HepG2 (cell line): ENCODE measurements around the gene PHF19. TPM values are rescaled to one million over a fixed set of nuclear protein-coding genes. Genes with fewer than 3 reads are reported as not detected.

Experiments used
- EP300 ChIP-seq, 3 experiments: sonication (generic) in 1 of 3; formaldehyde crosslinking in 1 of 3; IDR thresholded peaks; 2 replicates each; pipeline versions ENCODE4 v1.5.1 to v1.6.1; 2011 to 2020; ENCODE audit warnings: low read depth in 2 of 3, low read length in 2 of 3, borderline replicate concordance in 1 of 3, improper control_type of control experiment in 1 of 3, mild to moderate bottlenecking in 1 of 3, missing genetic modification reagents in 1 of 3, moderate library complexity in 1 of 3
- FOXO1 ChIP-seq: sonication (generic); formaldehyde crosslinking; IDR thresholded peaks from 2 replicates; pipeline ENCODE4 v1.4.0; 2020; ENCODE audit warnings: missing genetic modification reagents
- PHF8 ChIP-seq: sonication (generic); formaldehyde crosslinking; IDR thresholded peaks from 2 replicates; pipeline ENCODE4 v1.5.0; 2020; ENCODE audit warnings: missing genetic modification reagents
- POLR2G ChIP-seq: fragments of 200-400 bp; formaldehyde crosslinking; IDR thresholded peaks from 2 replicates; pipeline ENCODE4 v1.6.1; 2018; ENCODE audit warnings: mild to moderate bottlenecking, low read depth, low read length, moderate library complexity
- SKI ChIP-seq: fragments of 450-650 bp; IDR thresholded peaks from one replicate; pipeline ENCODE4 v1.6.1; 2018; ENCODE audit warnings: mild to moderate bottlenecking; ENCODE audit not compliant: partially characterized antibody
- TMF1 ChIP-seq: sonication (generic); formaldehyde crosslinking; IDR thresholded peaks from 2 replicates; pipeline ENCODE4 v1.8.1; 2022; ENCODE audit warnings: low read depth, missing genetic modification reagents
- ZFX ChIP-seq: sonication (generic); formaldehyde crosslinking; IDR thresholded peaks from 2 replicates; pipeline ENCODE4 v1.4.0; 2020; ENCODE audit warnings: mild to moderate bottlenecking, low read depth, missing genetic modification reagents, moderate library complexity
- ZMYM4 ChIP-seq: sonication (generic); formaldehyde crosslinking; IDR thresholded peaks from 2 replicates; pipeline ENCODE4 v1.8.1; 2023; ENCODE audit warnings: mild to moderate bottlenecking, missing genetic modification reagents
- ZNF777 ChIP-seq: sonication (generic); formaldehyde crosslinking; IDR thresholded peaks from 2 replicates; pipeline ENCODE4 v1.4.0; 2020; ENCODE audit warnings: missing genetic modification reagents
- polyA plus RNA-seq, 8 experiments: library from polyadenylated mRNA; depleted of rRNA in 3 of 8; stranded (reverse) in 7 of 8; unstranded in 1 of 8; fragments of >200 nt; fragmentation: Illumina TruSeq in 4 of 8; extraction: Trizol in 4 of 8; gene quantifications; 2 replicates each; pipeline versions ENCODE4 v1.2.1 to v1.2.3, GENCODE V29; 2011 to 2016; ENCODE audit warnings: low read depth in 4 of 8, missing spikeins in 1 of 8, mixed read lengths in 1 of 8; ENCODE audit not compliant: insufficient read depth in 1 of 8
- total RNA-seq, 5 experiments: library from RNA; depleted of rRNA; stranded (reverse); fragments of >200 nt; fragmentation: Illumina TruSeq; extraction: Trizol; gene quantifications; 2 replicates each; pipeline ENCODE4 v1.2.3, GENCODE V29; 2016; ENCODE audit warnings: low read depth in 1 of 5
- TF ChIP-seq, protein P1 (sequence below): IDR thresholded peaks from 2 replicates; pipeline ENCODE4 v1.6.1; 2016; ENCODE audit warnings: mild to moderate bottlenecking, missing biosample characterization, missing genetic modification reagents
- TF ChIP-seq, protein P2 (sequence below): sonication (generic); formaldehyde crosslinking; IDR thresholded peaks from 2 replicates; pipeline ENCODE4 v1.5.0; 2020; ENCODE audit warnings: missing genetic modification reagents
- TF ChIP-seq, protein P3 (sequence below): sonication (generic); formaldehyde crosslinking; IDR thresholded peaks from 2 replicates; pipeline ENCODE4 v1.8.1; 2023; ENCODE audit warnings: mild to moderate bottlenecking, moderate library complexity, missing genetic modification reagents
- TF ChIP-seq, protein P4 (sequence below): sonication (generic); formaldehyde crosslinking; IDR thresholded peaks from 2 replicates; pipeline ENCODE4 v1.8.1; 2023; ENCODE audit warnings: mild to moderate bottlenecking, missing genetic modification reagents
- TF ChIP-seq, protein P5 (sequence below): sonication (generic); formaldehyde crosslinking; IDR thresholded peaks from 2 replicates; pipeline ENCODE4 v1.5.0; 2020; ENCODE audit warnings: mild to moderate bottlenecking, missing genetic modification reagents
- TF ChIP-seq, protein P6 (sequence below): sonication (generic); formaldehyde crosslinking; IDR thresholded peaks from 2 replicates; pipeline ENCODE4 v1.8.1; 2023; ENCODE audit warnings: mild to moderate bottlenecking, missing genetic modification reagents
- TF ChIP-seq, protein P7 (sequence below): sonication (generic); formaldehyde crosslinking; IDR thresholded peaks from 2 replicates; pipeline ENCODE4 v1.4.0; 2020; ENCODE audit warnings: missing genetic modification reagents

PHF19 gene
- total and polyA plus RNA-seq, 2 of the 13 experiments (the other 11 are each of a cell fraction or from before 2014, with no cell fraction given), result 29.7 to 41.3 TPM

DNA sequence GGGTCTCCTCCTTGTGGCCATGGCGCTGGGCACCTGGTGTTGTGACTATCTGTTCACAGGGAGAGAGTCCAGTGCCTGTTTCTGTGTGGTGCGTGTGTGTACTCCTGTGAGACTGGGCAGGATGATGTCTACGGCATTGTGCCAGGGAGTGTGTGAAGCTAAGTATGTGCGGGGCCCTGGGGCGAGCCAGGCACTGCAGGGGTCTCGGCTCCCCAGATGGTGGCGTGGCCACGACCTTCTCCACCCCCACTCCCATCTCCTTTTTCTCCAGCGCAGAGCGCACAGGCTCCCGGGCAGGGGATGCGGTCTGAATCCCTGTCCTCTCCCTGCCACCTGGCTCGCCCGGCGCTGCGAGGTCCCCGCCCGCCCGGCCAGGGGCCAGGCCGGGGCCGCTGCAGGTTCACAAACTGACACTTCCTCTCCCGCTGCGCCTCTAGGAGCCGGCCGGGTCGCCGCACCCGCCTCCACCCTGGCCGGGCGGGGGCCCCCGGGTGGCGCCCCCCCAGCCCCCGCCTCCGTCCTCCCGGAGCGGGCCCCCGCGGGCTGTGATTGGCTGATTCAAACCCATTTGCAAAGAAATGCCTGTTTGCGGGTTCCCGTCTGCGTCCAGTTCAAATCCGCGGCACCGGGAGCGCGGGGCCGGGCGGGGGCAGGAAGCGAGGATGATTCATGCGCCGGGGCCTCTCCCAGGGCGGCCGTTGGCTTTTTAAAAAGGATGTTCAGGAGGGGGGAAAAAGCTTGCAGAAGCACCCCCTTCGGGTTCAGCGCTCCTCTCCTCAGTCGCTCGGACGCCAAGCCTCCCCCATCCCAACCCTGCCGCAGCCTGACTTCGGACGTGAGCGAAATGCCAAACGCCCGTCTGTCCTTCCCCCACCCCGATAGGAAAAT, 790 bp downstream of the PHF19 start (continued):
- peak; percentile 65 for TF ChIP-seq POLR2G
- TF ChIP-seq, protein P1, sequence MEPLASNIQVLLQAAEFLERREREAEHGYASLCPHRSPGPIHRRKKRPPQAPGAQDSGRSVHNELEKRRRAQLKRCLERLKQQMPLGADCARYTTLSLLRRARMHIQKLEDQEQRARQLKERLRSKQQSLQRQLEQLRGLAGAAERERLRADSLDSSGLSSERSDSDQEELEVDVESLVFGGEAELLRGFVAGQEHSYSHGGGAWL (CRISPR knock-in tag), result peak; percentile 75
- TF ChIP-seq PHF8 (CRISPR knock-in tag), result peak; percentile 73
- no peak for TF ChIP-seq SKI
- peak; percentile 73; the same call in 1 of the 2 replicates for TF ChIP-seq ZMYM4 (CRISPR knock-in tag)
- TF ChIP-seq EP300 (IDR thresholded peaks at IDR 0.05; ENCODE audit: low read depth in 2 of 2, low read length in 2 of 2), result peak; percentile 19 to 45; a peak in 2 of 4 replicates
- no peak for TF ChIP-seq EP300 (CRISPR knock-in tag; IDR thresholded peaks at IDR 0.05; ENCODE audit: borderline replicate concordance)
- TF ChIP-seq TMF1 (CRISPR knock-in tag), result peak; percentile 66; the same call in 1 of the 2 replicates
- TF ChIP-seq, protein P2, sequence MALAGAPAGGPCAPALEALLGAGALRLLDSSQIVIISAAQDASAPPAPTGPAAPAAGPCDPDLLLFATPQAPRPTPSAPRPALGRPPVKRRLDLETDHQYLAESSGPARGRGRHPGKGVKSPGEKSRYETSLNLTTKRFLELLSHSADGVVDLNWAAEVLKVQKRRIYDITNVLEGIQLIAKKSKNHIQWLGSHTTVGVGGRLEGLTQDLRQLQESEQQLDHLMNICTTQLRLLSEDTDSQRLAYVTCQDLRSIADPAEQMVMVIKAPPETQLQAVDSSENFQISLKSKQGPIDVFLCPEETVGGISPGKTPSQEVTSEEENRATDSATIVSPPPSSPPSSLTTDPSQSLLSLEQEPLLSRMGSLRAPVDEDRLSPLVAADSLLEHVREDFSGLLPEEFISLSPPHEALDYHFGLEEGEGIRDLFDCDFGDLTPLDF (CRISPR knock-in tag), result peak; percentile 80
- TF ChIP-seq, protein P3, sequence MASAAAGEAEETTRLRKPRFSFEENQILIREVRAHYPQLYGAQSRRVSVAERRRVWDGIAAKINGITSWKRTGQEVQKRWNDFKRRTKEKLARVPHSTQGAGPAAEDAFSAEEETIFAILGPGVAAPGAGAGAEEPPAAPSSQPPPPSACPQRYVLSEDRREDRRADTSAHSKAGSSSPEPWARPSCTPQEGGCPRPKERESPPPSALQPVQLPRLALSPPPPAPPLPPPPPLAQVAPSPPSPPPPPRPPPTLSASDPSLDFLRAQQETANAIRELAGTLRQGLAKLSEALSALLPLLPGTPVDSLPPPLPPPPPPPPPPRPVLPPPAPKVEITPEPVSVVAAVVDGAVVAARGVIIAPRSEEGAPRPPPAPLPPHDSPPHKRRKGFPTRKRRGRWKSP (CRISPR knock-in tag), result peak; percentile 80; the same call in 1 of the 2 replicates
- no peak for TF ChIP-seq FOXO1 (CRISPR knock-in tag)
- TF ChIP-seq, protein P4, sequence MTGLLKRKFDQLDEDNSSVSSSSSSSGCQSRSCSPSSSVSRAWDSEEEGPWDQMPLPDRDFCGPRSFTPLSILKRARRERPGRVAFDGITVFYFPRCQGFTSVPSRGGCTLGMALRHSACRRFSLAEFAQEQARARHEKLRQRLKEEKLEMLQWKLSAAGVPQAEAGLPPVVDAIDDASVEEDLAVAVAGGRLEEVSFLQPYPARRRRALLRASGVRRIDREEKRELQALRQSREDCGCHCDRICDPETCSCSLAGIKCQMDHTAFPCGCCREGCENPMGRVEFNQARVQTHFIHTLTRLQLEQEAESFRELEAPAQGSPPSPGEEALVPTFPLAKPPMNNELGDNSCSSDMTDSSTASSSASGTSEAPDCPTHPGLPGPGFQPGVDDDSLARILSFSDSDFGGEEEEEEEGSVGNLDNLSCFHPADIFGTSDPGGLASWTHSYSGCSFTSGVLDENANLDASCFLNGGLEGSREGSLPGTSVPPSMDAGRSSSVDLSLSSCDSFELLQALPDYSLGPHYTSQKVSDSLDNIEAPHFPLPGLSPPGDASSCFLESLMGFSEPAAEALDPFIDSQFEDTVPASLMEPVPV (CRISPR knock-in tag), result peak; percentile 84; the same call in 1 of the 2 replicates
- peak; percentile 60 for TF ChIP-seq ZFX (CRISPR knock-in tag)
- peak; percentile 89 for TF ChIP-seq ZNF777 (CRISPR knock-in tag)
- TF ChIP-seq, protein P5, sequence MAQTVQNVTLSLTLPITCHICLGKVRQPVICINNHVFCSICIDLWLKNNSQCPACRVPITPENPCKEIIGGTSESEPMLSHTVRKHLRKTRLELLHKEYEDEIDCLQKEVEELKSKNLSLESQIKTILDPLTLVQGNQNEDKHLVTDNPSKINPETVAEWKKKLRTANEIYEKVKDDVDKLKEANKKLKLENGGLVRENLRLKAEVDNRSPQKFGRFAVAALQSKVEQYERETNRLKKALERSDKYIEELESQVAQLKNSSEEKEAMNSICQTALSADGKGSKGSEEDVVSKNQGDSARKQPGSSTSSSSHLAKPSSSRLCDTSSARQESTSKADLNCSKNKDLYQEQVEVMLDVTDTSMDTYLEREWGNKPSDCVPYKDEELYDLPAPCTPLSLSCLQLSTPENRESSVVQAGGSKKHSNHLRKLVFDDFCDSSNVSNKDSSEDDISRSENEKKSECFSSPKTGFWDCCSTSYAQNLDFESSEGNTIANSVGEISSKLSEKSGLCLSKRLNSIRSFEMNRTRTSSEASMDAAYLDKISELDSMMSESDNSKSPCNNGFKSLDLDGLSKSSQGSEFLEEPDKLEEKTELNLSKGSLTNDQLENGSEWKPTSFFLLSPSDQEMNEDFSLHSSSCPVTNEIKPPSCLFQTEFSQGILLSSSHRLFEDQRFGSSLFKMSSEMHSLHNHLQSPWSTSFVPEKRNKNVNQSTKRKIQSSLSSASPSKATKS, result 0 out of 2 replicates have a peak, but pooled peaks have one; percentile 39
- TF ChIP-seq, protein P6, sequence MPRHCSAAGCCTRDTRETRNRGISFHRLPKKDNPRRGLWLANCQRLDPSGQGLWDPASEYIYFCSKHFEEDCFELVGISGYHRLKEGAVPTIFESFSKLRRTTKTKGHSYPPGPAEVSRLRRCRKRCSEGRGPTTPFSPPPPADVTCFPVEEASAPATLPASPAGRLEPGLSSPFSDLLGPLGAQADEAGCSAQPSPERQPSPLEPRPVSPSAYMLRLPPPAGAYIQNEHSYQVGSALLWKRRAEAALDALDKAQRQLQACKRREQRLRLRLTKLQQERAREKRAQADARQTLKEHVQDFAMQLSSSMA (CRISPR knock-in tag), result 0 out of 2 replicates have a peak, but pooled peaks have one; percentile 47
- TF ChIP-seq, protein P7, sequence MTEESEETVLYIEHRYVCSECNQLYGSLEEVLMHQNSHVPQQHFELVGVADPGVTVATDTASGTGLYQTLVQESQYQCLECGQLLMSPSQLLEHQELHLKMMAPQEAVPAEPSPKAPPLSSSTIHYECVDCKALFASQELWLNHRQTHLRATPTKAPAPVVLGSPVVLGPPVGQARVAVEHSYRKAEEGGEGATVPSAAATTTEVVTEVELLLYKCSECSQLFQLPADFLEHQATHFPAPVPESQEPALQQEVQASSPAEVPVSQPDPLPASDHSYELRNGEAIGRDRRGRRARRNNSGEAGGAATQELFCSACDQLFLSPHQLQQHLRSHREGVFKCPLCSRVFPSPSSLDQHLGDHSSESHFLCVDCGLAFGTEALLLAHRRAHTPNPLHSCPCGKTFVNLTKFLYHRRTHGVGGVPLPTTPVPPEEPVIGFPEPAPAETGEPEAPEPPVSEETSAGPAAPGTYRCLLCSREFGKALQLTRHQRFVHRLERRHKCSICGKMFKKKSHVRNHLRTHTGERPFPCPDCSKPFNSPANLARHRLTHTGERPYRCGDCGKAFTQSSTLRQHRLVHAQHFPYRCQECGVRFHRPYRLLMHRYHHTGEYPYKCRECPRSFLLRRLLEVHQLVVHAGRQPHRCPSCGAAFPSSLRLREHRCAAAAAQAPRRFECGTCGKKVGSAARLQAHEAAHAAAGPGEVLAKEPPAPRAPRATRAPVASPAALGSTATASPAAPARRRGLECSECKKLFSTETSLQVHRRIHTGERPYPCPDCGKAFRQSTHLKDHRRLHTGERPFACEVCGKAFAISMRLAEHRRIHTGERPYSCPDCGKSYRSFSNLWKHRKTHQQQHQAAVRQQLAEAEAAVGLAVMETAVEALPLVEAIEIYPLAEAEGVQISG (CRISPR knock-in tag), result peak; percentile 70
